Hematopoietic multipotent progenitor cell treated with erythropoietin and hydrocortisone succinate and interleukin-3 and kit ligand, for 4 days (in vitro differentiated cells): ENCODE measurements around the gene PIP4K2C.
"Not testable (repeated sequence)": the region's sequence is repeated elsewhere in the genome, so short reads cannot be mapped to it uniquely, and the experiment has no call there.

Experiments used
- DNase-seq: peaks from one replicate; pipeline ENCODE4 v3.0.0-alpha.2; 2015

The PIP4K2C gene

DNA sequence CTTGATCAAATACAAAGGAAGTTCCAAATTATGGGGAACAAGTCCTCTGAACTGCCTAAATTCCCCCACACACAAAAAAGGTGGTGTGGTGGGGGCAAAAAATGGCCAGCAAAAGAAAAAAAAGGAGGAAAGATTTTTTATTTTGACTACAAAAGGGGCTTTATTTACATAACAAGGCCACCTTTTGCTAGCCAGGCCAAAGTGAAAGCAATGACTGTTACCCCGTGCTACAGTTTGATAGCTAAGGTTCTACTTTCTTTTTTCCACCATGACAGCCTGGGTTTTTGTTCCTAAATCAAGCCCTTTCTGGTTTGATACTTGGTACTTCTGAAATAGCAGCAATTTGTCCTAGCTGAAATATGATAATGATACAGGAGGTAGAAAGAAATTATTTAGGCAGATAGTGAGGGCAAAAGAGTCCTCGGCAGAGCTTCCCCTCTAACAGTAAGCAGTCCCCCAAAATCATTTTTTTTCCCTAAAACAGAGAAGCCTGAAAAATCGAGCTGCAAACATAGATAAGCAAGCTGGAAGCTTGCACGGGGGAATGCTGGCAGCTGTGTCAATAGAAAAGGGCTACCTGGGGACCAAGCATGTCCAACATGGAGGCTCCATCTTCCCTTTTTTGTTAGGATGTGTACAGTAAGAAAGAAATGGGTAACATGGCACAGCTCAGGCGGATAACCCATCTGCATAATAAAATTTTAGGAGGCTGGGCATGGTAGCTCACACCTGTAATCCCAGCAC, 50.9 kb downstream of the PIP4K2C start:
- no peak for DNase-seq

DNA sequence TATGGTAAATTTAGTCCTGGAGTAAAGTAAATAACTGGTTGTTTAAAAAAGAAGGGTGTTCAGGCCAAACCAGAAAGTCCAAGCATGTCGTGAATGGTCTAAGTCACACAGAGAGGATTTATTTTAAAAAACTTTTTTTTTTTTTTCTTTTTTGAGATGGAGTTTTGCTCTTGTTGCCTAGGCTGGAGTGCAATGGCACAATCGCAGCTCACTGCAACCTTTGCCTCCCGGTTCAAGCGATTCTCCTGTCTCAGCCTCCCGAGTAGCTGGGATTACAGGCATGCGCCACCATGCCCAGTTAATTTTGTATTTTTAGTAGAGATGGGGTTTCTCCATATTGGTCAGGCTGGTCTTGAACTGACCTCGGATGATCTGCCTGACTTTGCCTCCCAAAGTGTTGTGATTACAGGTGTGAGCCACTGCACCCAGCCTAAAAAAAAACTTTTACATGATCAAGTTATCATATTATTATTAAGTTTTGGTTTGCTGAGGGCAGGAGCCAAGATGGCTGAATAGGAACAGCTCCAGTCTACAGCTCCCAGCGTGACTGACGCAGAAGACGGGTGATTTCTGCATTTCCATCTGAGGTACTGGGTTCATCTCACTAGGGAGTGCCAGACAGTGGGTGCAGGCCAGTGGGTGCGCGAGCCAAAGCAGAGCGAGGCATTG, 55.1 kb downstream of the PIP4K2C start:
- peak; percentile 40 for DNase-seq

- DNase-seq: not testable (repeated sequence)
These were observed 55.7 kb downstream of the PIP4K2C start for GRCh38 chr12:57646659-57647049.
